HG02759 (cell line): ENCODE data around the gene CAPN13.

Experiments
- ATAC-seq: cut with Tn5 transposase; IDR thresholded peaks from one replicate; pipeline ENCODE4 v1.9.1; 2021; ENCODE audit warnings: mild to moderate bottlenecking, moderate library complexity; ENCODE audit not compliant: unreplicated experiment

The CAPN13 gene

DNA sequence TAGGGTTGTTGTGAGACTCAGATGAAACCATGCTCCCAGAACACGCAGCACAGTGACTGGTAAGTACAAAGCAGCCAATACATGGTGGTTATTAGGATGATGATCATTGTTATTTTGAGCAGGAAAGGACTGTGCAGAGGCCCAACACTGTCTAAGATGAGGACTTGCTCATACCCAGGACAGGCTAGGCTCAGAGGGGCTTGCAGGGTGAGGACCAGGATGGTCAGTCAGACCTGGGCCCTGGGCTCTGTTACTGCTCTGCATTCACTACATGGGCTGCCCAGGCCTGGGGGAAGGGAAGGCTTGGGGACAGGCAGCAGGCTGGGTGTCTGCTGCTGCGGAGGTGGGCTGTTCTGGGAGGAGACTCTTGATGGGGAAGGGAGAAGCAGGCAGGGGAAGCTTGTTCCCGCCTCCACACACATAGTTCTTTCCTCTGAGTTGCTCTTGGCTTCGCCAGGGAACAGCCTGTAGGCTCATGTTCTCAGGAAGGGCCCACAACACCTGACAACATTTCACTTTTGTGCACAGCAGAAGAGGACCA is 17.5 kb downstream of the CAPN13 start:
- no peak for ATAC-seq

GRCh38 chr2:30786923-30787685 is 20.1 kb downstream of the CAPN13 start:
- ATAC-seq, result no peak

- ATAC-seq, result no peak
These were observed 22.6 kb downstream of the CAPN13 start for GRCh38 chr2:30784682-30785081.

DNA sequence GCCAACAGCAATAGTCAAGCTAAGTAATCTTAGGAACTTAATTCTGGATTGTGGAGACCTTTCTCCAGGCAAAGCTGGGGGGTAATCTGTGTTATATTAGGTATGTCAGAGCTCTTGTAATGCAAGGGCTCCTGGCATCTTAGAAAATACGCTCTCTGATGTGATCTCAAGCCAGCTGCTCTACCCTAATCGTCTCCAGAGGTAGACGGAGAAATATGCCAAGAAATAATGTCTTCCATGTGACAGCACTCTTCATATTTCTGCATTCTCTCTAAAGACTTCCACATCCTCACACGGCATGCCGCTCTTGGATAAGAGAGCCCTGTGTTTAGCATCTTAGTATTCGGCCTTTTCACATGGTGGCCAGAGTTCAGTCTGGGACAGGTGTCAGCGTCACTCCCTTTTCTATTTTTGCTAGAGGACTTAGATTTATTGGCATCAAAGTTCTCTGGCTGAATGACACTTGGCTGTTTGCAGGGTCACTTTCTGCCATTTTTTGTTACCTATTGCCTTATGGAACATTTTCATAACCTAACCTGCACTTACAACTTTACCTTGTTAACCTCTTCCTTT is 25.2 kb downstream of the CAPN13 start:
- no peak for ATAC-seq

- ATAC-seq, result no peak
These were observed 25.8 kb downstream of the CAPN13 start for GRCh38 chr2:30781451-30781850.

- no peak for ATAC-seq
These were observed 26.4 kb downstream of the CAPN13 start for GRCh38 chr2:30780776-30781330.

- ATAC-seq, result no peak
These were observed 28.6 kb downstream of the CAPN13 start for GRCh38 chr2:30778611-30779010.

DNA sequence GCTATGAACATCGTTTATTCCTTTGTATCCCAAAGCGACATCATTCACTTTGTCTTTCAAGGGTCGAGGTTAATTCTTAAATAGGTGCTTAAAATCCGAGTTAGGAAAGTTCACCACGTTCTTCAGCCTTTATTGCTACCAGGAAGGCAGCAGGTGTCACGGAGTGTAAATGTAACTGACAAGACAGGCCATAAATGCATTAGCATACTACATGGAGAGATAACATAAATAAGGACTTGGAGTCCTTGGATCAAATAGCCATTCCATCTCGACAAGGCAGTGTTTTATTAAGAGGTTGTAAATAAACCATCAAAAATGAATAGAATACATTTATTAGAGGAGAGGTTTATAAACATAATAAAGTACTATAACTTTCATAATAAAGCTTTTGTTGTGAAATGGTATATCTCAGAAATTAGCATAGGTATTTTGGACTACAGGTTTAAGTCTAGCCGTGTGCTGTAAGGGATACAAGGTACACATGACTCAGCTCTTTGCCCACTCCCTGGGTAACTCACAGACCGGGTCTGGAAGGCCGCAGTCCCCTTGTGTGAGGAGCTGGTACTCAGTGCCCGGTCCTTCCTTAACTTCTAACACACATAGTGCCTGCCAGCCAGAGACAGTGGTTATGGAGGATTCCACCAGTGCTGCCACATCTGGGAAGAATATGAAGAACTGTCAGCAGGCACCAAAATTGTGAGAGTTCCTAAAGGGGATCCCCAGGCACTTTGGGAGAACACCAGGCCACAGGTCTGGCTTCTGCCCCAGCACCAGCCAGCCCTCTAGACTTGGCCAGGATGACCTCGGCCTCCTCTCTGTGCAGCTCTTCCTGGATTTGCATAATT is 29.4 kb downstream of the CAPN13 start:
- ATAC-seq, result no peak

DNA sequence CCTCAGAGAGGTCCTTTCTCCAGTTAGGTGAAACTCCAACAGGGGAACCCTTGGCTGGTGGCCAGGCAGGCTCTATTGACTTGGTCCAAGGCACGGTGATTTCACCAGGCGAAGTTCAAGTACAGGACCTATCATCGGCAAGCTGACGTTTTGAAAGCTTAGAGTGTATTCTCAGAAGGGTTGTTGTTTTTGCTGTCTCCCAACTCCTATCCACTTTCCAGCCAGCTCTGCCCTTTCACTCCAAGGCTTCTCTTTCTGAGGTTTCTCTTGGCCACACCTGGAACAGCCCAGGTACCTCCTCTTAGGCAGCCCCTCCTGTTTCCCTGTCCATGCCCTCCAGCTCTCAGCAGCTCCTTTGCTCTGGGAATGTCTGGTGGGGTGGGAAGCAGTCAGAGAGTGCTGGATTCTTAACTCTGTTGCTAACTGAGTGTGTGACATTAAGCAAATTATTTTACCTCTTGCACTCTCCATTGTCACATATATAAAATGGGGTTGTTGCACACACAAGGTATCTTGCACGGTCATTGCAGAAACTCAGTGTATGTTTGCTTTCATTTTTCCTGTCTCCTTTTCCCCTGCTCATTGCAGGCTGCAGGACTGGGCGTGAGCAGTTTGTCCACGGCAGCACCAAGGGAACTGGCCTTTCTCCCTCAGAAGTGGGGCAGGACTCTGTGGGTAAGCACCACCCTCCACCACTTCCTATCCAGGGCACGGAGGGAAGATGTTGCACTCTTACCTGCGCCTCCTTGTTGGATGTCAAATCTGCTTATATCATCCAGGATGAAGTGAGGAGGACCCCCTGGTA is 30.2 kb downstream of the CAPN13 start:
- ATAC-seq, result no peak

DNA sequence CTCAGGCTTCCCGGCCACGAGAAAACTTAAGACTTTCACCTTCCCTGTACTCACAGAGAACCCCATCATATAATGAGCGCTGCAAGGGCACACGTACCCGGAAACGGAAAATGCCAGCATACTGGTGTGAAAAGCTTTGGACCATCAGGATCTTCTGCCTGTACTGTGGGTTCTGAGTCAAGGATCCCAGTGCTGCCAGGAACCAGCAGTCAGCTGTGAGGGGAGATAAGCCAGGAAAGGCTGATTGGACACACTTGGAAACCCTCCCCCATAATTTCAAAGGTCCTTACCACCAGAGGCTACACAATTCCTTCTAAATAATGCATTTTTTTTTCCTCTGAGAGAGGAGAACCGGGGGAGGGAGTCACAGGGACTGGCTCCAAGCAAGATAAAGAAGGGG is 31.4 kb downstream of the CAPN13 start:
- no peak for ATAC-seq

DNA sequence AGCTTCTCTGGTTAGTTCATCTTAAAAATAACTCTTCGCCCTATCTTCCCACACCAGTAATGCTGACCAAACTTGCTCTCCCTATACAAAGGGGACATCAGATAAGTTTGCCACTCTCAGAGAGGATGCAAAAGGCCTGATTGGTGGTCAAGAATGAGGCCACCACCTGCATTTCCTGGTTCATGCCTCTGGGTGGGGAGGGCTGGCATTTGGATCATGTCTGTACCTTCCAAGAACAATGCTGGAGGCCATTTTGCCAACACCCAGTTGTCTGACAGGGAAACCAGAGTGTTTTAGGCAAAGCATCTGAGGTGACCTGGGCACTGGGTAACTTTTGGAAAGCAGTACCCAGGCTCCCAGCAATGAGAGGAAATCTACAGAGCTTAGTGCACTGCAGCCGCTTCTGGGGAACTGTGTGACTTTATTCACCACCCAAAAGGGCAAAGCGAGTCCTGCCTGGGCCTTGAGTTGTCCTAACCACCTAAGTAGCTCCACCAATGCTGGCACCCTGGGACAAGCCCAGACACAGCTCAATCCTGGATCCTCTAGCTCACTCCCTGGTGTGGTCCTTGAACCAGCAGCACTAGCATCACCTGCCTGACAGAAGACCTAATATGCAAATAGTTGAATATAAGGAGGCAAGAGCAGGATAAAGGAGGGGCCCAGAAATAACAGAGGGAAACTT is 35.1 kb downstream of the CAPN13 start:
- no peak for ATAC-seq

DNA sequence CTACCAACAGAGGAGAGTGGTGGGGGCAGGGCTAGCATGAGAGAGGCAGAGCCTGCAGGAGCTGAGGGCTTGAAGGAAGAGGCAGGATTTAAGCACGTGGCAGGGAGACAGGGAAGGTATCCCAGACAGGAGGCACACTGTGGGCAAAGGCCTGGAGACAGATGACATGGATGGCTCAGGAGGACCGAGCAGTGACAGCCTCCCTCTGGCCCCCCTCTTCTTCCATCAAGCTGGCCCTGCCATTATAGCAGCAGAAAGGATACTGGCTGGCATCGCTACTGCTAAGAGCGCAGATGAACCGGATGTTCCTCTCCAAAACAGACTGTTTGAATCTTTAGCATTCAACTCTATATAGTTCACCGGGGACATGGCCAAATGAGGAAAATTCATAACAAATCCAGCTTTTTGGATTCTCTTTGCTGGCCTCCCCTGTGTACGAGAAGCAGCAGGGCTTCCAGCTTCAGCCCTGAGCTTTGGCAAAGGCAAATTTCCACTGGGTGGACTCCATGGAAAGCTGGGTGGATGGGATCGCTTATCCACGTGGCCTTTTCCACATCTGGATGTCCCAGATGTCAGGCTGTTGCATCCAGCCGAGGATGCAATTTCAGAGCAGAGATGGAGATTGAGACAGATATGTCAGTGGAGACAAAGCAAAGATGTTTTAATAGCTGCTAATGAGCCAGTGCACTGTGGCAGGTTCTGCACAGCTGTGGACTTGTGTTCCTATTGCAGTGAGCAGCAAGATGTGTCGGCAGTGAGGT is 36.2 kb downstream of the CAPN13 start:
- no peak for ATAC-seq

DNA sequence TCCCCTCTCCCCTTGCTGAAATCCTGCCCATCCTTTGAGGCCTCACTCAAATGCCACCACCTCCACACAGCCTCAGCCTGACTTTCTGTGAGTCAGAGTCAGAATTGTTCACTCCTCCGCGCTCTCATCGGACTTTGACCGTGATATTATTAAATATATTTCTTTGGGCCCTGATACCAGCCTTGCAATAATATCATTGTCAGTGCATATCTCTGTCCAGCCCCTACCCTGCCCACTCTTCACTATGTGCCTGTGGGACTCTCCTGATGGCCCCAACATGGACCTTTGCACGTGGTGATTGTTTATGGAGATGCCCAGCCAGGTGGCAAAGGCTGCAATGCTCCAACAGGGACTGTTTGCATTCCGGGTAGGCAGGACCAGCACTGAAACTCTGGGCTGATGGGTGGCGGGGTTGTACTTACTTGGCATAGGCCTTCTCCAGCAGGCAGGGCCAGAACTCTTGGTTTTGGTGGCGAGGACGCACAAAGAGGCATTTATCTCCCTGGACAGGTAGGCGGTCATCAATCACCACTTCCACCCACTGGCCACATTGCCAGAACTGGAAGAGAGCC is 37.3 kb downstream of the CAPN13 start:
- no peak for ATAC-seq

- no peak for ATAC-seq
These were observed 37.8 kb downstream of the CAPN13 start for GRCh38 chr2:30769481-30769780.

GRCh38 chr2:30768708-30769480 is 38.4 kb downstream of the CAPN13 start:
- no peak for ATAC-seq

GRCh38 chr2:30768036-30768686 is 39.1 kb downstream of the CAPN13 start:
- ATAC-seq, result no peak

DNA sequence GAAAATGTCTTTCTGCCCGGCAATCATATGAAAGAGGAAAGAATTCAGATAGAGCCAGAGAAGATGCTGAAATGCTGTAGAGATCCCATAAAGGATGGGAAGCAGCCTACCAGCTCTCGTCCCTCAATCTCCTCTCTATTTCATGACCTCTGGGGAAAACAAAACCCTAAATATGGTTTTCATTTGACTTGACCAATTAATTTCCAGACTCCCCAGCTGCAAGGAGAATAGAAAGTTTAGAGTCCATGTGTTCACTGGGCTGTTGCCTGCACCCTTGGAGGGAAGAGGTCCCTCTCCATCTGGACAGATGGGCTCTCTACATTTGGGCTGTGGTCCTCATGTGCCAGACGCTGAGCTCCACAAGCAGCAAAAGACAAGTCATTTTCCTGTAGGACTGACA is 40.6 kb downstream of the CAPN13 start:
- ATAC-seq, result no peak
